H1 (cell line): ENCODE results near the gene ZNF831. TPM values are rescaled to one million over a fixed set of nuclear protein-coding genes. Genes with fewer than 3 reads are reported as not detected.

Experiments
- SP4 ChIP-seq: IDR thresholded peaks from 2 replicates; pipeline ENCODE4 v1.6.1; 2012; ENCODE audit warnings: low read length, inconsistent platforms
- polyA plus RNA-seq, 7 experiments: library from polyadenylated mRNA; depleted of rRNA in 3 of 7; stranded (reverse) in 5 of 7; unstranded in 2 of 7; fragments of >200 nt in 5 of 7; fragments of 200-250 nt in 2 of 7; gene quantifications; 1 replicate in 5 of 7; 2 replicates in 1 of 7; 4 replicates in 1 of 7; pipeline versions ENCODE4 v1.2.1 to v1.2.3, GENCODE V29; 2011 to 2013; ENCODE audit warnings: missing spikeins in 2 of 7, mixed read lengths in 2 of 7
- total RNA-seq: library from RNA; stranded (reverse); fragmentation: NEBNext Ultra II Directional; extraction: Animal tissue kit (Norgen Biotek cat#: 25700); gene quantifications from 2 replicates; pipeline ENCODE4 v1.2.1, GENCODE V29; 2021
- TF ChIP-seq, protein P1 (sequence below): IDR thresholded peaks from 2 replicates; pipeline ENCODE4 v1.6.1; 2011; ENCODE audit warnings: low read depth, mild to moderate bottlenecking, low read length; ENCODE audit not compliant: insufficient read depth

ZNF831 gene
- total and polyA plus RNA-seq, 2 of the 8 experiments (the other 6 are each of a cell fraction or from before 2014, with no cell fraction given), result not detected

DNA sequence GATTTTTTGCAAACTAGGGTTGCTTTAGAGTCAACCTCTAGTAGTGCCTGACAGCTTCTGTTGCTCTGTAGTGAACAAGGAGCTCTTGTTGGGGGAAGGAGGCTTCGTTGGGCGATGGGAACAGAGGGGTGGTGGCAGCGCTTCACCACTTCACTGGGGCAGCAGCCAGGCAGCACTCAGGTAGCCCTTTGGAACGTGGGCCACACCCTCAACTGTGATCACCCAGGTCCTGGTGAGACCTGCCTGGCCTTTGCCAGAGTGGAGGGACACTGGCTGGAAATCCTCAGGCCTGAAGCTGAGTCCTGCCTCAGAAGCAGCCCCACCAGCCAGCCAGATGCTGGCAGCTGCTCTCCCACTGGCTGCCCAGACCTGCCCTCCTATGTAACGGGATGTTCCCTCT is 126.4 kb downstream of the ZNF831 start (continued):
- TF ChIP-seq, protein P1, sequence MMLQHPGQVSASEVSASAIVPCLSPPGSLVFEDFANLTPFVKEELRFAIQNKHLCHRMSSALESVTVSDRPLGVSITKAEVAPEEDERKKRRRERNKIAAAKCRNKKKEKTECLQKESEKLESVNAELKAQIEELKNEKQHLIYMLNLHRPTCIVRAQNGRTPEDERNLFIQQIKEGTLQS, result no peak
- no peak for TF ChIP-seq SP4
